ENCODE data around the gene BACE1-AS.

BACE1-AS gene

DNA sequence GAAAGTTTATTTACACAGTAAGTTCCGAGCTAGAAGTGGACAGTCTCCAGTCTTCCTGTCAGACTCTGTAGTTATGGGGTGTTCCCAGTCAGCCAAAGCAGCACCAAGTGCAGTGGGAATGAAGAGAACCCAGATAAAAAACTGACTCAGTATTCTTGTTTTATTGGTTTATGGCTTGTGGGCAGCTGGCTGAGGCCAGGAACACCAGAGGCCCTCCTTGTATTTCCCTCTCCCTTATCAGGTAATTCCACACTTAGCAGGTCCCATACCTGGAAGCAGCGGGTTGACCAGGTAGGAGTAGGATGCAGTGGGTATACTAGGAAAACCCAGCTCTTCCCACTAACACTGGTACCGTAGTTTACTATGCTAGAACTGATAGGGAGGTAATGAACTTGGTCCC, 3.5 kb upstream of the BACE1-AS start:
- intact Hi-C loops (cut with DNase I): no loop called here

DNA sequence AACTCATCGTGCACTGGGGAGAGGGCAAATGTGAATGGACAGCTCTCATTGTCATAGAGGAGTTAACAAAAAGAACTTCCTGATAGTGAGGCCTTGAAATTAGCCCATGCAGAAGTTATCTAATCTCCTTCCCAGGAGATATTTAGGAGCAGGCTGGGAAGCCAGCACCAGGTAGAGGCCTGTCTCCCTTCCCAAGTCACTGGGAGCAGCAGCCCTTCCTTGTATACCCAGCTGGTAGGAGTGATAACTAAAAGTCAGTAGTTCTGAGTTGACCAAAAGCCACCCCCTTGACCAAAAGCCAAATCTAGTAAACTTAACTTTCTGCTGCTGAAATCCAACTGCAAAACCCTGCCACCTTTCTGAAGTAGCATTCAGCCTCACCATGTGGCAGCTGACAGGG, 1.4 kb upstream of the BACE1-AS start:
- intact Hi-C loops (cut with DNase I): no loop called here
- DNase-seq: no peak

More for the DNA sequence above, 3.5 kb upstream of the BACE1-AS start:
- DNase-seq: no peak

DNA sequence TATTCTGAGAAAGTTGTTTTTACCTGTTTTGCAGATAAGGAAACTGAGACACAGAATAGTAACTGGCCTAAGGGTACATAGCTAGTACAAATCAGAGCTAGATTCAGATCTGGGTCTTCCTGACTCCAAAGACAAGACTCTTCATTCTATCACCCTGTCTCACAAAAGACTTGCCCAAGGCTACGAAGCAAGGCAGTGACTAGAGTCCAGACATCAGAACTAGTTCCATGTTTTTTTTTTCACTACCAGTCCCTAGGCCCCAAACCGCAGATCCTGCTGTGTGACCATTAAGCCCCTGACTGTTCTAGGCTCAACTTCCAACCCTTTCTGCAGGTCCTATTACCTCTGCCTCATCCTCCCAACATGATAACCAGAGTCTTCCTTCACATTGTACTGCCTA, 1.5 kb downstream of the BACE1-AS start:
- intact Hi-C loops (cut with DNase I): no loop called here
- no peak for DNase-seq

DNA sequence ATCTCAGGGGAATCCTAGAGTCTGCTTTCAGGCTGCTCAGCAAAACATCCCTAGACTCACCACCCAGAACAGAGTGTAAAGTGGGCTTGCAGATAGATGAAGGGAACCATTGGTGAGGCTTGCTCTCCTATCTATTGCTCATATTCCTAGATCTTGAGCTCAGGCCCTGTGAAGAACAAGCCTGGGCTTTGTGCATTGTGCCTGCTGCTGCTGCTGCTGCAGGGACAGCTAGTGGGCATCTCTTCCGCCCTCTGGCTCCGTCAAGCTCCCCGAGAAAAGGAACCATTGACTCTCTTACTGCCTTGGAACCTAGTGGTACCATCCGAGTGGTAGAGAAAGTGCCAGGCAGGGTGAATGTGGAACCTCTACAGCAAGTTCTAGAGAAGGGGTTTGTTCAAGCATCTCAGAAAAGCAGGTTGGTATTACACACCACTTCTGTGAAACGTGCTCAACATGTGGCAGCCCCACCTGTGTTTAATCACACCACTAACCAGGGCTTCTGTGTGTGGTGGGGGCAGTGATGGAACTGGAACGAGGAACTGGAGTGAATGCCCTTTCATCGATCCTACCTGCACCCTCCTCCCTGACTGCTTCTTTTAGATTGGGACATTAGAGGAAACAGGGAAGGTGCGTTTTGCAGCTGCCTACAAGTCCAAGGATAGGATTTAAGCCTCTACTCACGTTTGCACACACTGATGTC, 4.4 kb downstream of the BACE1-AS start:
- DNase-seq: peak in 8 of 10 donors; percentile 36 to 96 (median 71)
- intact Hi-C loops (cut with DNase I): no loop called here

DNA sequence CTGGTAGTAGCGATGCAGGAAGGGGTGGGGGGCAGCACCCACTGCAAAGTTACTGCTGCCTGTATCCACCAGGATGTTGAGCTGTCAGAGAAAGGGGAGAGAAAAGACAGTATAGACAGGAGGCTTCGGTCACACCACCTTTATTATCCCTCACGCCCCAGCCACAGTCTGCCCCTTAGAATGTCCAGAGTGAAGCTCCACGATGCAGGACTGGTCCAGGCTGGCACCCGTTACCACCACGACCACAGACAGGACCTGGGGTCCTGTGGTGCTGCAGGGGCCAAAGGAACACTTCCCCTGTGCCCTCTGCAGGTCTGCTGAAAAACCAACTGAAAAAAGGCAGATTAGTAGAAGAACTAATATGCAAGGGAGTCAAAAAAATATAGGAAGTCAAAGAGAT, 5.7 kb downstream of the BACE1-AS start:
- intact Hi-C loops (cut with DNase I): no loop called here
- DNase-seq: peak in 1 of 10 donors; percentile 59

DNA sequence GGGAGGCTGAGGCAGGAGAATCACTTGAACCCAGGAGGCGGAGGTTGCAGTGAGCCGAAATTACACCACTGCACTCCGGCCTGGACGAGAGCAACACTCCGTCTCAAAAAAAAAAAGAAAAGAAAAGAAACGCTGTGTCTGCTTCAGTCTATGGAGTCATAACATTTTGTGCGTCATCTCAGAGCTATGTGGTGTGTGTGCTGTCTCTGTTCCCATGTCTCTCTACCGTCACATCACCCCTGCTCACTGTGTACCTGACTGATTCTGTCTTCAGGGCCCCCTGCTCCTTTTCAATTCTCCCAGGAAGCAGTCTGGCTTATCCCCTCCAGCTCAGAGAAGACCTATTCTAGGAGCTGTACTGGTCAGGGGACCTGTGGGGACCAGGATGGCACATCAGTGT, 7.0 kb downstream of the BACE1-AS start:
- intact Hi-C loops (cut with DNase I): no loop called here
- peak in 1 of 10 donors; percentile 42 for DNase-seq

DNA sequence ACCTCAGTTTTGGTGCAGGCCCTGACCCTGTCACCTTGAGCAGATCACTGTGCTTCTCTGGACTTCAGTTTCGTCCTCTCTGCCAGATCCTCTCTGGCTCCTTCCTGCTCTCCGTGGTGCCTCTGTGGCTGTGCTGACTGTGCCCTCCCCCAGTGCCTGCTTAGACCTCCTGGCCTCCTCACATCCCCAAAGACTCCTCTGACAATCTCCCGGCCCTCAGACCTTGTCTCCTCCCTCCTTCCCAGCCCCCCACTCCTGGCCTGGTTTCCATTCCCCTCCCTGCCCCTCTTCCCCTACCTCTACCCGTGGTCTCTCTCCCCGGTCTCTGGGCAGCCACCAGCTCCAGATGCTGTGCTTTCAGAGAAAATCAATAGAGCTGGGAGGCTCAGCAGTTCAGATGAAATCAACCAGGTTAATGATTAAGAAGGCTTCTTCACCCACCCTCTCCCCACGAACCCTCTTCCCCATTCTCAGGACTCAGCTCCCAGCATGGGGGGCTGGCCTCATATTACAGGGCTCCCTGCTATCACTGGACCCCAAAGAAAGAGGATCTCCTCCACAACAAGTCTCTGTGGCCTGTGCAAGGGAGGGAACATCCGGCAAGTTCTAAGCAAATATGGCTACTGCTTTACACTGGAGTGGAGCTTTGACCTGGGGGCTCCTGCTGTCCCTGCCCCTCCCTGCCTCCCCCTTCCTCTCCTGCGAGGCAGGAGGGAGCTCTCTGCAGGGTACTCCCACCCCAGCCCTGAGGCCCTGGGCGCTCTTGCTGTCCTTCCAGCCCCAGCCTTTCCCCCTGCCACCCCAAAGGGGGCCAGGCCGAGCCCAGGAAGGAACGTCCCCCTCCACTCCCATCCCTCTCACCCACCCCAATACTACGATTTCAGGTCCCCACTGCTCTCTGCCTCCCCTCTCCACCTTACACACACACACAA, 8.5 kb downstream of the BACE1-AS start:
- intact Hi-C loops (cut with DNase I): no loop called here
- peak in 1 of 10 donors; percentile 75 for DNase-seq

DNA sequence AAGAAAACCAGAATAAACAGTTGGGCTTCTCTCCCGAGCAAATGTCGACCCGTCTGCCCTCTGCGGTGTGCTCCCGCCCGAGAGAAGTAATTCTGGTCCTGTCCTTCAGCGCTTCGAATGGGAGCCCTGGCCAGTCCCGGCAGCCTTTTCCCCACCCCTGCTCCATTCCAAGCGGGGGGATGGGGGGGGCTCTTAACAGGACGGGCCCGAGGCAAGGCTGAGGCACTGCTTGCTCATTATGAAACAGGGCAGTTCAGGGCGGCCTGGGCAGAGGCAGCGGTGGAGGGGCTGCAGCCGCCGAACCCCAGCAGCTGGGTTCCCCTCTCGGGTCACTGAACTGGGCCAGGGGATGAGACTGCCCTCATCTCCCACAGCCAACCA, 9.1 kb downstream of the BACE1-AS start:
- intact Hi-C loops (cut with DNase I): no loop called here
- peak in 4 of 10 donors; percentile 39 to 87 (median 62) for DNase-seq

DNA sequence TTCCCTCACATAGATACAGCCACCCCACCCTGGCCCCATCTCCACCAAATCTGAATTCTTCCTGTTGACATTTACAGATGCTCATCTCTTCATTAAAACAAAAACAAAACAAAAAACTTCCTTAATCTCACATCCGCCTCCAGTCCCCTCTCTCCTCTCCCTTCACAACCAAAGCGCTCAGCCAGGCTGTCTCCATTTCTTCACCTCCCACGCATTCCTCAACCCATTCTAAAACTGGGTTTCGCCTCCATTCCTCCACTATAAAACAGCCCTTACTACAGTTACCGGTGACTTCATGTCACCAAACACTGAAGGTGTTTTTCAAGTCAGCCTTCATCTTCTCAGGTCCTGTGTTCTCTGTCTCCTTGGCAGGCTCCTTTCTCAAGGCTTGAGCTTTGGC, 9.6 kb downstream of the BACE1-AS start:
- intact Hi-C loops (cut with DNase I): no loop called here
- peak in 1 of 10 donors; percentile 81 for DNase-seq

DNA sequence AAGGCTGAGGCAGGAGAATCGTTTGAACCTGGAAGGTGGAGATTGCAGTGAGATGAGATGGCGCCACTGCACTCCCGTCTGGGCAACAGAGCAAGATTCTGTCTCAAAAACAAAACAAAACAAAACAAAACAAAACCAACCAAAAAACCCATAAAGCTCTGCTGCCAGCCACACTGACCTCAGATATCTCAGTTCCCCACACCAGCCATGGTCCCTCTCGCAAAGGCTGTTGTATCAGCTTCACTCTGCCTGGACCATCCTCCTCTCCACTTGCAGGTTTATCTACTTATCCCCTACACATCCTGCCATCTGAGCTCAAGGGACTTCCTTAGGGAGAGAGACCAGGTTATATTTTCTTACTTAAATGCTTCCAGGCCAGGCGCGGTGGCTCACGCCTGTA, 11.1 kb downstream of the BACE1-AS start:
- intact Hi-C loops (cut with DNase I): no loop called here
- DNase-seq: no peak

DNA sequence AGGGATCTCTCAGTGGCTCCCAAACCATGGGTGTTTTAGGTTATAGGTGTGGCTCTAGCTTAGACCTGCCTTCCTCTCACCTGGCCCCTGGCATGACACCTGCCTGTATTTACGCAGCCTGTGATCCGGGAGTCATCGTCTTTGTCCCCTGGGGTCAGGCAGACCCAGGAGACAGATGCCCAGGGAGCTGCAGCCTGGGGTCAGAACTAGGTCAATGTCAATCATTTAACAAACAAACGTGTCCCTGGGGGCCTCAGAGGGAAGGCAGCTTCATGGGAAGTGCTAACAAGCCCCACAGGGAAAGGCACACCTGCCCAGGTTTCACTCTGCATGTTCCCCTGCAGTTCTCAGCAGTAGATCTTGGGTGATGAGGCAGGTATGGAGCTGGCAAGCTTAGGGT, 12.0 kb downstream of the BACE1-AS start:
- intact Hi-C loops (cut with DNase I): no loop called here
- DNase-seq: no peak

DNA sequence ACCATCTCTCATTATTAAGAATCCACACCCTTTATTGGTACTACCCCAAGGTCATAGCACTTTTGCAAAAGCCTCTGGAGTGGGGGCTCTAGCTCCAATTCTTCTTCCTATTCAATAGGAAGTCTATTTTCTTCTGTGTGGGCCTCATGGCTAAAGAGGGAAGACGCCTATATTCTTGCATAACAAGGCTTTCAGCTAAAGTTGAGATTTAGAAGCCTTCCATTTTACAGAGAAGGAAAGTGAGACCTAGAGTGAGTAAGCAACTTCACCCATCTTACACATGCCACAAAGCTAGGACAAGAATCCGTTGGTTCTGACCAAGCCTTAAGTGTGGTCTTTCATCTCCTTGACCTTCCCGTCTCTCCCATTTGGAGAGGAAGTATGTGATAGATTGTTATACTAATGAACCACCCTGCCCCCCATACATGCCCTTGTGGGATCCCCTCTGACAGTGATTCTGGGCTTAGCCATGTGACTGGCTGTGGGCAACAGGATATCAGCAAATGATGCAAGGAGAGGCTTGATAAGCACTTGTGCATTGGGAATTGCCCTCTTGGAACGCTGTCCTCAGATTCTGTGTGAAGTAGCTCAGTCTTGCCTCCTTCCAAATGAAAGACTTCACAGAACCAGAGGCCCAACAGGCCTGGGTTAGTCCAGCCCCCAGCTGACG, 12.6 kb downstream of the BACE1-AS start:
- intact Hi-C loops (cut with DNase I): no loop called here
- DNase-seq: no peak

DNA sequence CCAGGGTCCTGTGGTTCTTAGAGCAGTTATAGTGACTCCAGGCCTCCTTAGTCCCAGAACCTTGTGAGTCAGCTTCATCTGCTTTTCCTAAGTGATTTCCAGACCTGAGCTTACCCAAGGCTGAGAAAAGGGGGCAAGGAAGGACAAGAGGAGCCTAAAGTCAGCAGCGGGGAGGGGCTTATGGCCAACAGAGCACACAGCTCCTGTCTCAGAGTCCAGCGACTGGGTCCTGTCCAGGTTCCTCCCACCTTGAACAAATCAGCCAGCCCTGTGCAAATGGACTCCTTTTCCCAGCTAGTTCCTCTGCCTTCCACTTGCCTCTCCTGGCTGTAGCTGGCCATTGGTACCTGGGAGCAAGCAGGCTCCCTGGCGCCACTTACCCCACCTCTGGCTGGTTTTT, 14.0 kb downstream of the BACE1-AS start:
- DNase-seq: peak in 1 of 10 donors; percentile 60
- intact Hi-C loops (cut with DNase I): no loop called here

DNA sequence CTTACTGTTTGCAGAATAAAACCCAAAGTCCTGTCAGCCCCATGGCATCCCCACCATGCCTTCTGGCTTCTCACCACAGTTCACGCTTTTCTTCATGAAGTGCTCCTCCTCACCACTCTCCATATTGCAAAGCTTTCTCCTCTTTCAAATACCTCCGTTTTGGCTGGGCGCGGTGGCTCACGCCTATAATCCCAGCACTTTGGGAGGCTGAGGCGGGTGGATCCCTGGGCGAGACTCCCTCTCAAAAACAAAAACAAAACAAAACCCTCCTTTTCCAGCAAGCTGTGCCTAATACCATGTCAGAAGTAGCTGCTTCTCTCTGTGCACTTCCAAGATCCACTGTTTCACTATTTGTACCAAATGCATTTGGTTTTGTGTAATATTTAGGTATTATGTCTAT, 18.2 kb downstream of the BACE1-AS start:
- DNase-seq: peak in 1 of 10 donors; percentile 65
- intact Hi-C loops (cut with DNase I): no loop called here

DNA sequence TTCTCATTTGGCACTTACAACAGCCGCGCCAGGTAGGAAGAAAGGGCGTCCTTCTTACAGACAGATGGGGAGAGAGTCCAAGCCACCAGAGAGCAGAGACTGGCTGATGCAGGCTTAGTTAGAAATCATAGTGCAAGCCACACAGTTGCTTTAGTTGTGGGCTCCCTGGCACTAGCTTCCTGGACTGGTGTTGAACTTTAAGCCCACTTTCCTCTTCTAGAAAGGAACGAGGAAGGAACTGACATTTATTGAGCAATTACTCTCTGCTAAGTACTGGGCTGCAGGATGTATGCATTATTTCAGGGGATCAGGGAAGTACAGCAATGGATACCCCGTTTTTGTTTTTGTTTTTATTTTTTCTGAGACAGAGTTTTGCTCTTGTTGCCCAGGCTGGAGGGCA, 21.9 kb downstream of the BACE1-AS start:
- DNase-seq: no peak
- intact Hi-C loops (cut with DNase I): no loop called here

DNA sequence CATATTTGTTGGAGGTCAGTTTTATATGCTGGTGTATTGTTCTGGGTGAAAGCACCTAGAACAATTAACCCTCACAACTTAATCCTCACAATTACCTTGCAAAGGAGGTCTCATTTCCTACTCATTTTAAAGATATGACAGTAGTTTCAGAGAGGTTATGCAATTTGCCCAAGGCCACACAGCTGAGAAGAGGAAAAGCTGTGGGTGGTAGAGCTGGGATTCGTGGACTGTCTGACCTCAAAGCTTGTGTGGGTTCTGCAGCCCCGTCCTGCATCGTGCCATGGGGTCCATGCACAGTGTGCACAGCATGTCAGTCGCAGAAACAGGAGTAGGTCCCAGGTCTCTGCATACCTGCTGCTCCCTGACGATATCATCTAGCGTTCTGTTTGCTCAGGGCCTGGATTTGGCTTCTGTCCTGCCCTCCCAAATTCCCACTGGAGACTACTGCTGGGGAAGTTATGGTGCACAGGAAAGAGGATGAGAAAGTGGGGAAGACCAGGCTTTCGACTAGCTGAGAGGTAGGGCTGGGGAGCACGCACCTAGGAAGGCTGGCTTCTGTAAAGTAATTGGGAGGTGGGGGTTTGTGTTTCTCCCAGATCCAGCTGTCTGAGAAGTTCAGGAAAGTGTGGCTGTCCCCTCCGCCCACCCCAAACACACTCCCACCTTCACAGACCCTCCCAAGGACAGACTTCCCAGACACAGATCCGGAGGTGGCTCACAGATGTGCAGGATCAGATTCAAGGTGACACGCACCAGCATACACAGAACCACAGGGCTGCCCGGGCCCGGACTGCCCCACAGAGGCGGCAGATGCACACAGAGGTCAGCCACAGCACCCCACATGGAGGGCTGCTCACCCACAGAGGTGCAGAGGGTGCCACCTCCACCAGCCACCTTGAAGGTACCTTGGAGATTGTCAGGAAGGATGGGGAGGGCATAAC, 23.0 kb downstream of the BACE1-AS start:
- intact Hi-C loops (cut with DNase I): loop anchor here (2.0 kb wide), 1 partner anchor 15 kb away; no protein-coding TSS in a partner anchor
- DNase-seq: peak in 1 of 10 donors; percentile 85

DNA sequence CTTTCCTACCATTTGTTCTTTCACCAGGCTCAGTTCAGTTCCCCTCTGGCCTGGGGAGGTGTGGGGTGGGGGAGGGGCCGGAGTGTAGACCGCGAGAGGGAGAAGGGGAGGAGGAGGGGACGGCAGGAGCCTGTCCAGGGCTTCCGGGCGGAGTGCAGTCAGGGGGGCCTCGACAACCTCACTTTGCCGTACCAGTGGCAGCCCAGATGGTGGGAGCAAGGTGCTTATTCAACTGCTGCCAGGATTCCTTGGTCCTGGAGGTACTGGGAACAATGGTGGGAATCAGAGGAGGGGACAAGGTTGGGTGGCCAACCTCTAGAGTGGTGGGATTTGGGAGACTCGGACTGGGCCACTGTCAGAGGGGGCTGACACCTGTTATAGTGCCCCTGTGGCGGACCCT, 23.7 kb downstream of the BACE1-AS start:
- peak in 1 of 10 donors; percentile 84 for DNase-seq
- intact Hi-C loops (cut with DNase I): loop anchor here (2.0 kb wide), 1 partner anchor 14 kb away; no protein-coding TSS in a partner anchor

DNA sequence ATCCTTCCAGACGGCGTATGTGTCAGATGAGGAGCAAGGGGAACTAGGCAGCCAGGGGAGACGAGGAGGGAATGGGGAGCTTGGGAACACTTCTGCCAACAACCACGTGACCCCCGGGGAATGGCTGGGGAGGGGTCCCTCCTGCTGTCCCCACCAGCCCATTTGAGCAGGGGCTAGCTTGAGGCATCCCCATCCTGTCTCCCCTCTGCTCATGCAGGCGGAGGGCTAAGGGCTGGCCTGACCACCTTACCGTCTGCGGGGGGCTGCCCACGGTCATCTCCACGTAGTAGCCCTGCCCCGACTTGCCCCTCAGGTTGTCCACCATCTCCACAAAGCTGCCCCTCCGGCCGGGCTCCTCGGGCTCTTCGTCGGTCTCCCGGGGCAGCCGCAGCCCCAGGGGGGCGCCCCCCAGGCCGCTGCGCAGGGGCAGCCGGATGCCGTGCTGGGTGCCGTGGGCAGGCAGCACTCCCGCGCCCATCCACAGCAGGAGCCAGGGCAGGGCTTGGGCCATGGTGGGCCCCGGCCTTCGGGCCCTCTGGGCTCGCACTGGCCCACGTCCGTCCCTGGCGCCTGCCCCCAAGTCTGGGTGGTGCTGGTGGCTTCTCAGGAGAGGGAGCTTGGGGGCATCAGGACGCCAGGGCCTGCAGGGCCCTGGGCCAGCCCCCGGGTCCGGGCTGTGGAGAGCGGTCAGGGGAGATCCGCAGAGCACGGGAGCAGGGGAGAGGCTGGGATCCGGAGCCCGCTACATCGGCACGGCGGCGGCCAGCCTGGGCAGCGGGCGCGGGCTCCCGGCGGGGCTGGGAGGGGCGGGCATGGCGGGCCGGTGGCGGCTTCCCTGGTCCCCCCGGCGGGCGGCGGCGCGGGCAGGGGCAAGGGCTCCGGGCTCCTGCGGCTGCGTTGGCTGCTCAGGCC, 24.4 kb downstream of the BACE1-AS start:
- intact Hi-C loops (cut with DNase I): loop anchor here (1.0 to 2.0 kb wide), 2 partner anchors 13 to 83 kb away; partner anchors contain the start of genes PCSK7 and RNF214
- DNase-seq: peak in 2 of 10 donors; percentile 63 to 77
